Endometrial microvascular endothelial cells (primary cell): ENCODE measurements around the gene SAMD3. TPM values are rescaled to one million over a fixed set of nuclear protein-coding genes. Genes with fewer than 3 reads are reported as not detected.
"Not testable (repeated sequence)": the region's sequence is repeated elsewhere in the genome, so short reads cannot be mapped to it uniquely, and the experiment has no call there.

Source experiments
- in situ Hi-C: cut with HindIII; loops from 2 replicates; pipeline ENCODE4 v1.10.0; 2017; ENCODE audit warnings: low sequenced_read_pairs, low pct_unique_long_range_greater_than_20kb; ENCODE audit errors: inconsistent ontology term
- total RNA-seq: library from RNA; depleted of rRNA; stranded (reverse); fragments of >200 nt; gene quantifications from one replicate; pipeline ENCODE4 v1.2.3, GENCODE V29; 2015; ENCODE audit errors: inconsistent ontology term

The SAMD3 gene
- total RNA-seq, 1 donor from 2014 or later: not detected

DNA sequence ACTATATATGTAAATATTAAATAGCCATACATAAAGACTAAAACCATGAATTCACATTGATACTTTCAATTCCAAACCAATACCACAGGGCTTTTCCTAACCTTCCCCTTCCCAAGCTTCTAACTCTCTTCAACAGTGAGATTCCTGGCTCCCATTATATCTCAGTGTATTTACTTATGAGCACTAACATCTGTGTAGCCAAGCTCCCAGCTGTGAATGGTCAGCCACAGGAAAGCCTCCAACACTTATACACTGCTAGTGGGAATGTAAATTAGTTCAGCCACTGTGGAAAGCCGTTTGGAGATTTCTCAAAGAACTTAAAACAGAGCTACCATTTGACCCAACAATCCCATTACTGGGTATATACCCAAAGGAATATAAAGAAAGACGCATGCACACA lies 73.7 kb downstream of the SAMD3 start:
- in situ Hi-C loops: not testable (repeated sequence)

GRCh38 chr6:130148181-130148580 lies 74.6 kb downstream of the SAMD3 start:
- in situ Hi-C loops: no loop called here

- in situ Hi-C loops: no loop called here
These were observed 75.6 kb downstream of the SAMD3 start for GRCh38 chr6:130147111-130147510.

GRCh38 chr6:130143709-130144108 lies 79.0 kb downstream of the SAMD3 start:
- in situ Hi-C loops: no loop called here

DNA sequence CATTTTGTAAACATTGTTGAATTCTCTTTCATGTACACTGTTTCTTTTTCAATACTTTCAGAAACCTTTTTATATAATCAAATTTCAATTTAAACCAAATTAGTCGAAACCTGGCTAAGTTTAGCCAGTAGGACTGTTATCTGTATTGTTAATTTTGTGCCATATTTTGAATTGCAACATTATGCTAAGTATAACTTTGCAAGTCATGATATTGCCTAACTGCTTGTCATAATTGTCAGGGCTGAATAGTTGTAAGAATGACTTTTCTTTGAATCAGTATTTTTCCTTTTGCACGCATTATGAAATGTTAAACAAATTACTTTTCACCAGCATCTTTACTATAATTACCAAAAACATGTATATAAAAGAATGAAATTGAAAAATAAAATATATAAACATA lies 82.7 kb downstream of the SAMD3 start:
- in situ Hi-C loops: no loop called here

DNA sequence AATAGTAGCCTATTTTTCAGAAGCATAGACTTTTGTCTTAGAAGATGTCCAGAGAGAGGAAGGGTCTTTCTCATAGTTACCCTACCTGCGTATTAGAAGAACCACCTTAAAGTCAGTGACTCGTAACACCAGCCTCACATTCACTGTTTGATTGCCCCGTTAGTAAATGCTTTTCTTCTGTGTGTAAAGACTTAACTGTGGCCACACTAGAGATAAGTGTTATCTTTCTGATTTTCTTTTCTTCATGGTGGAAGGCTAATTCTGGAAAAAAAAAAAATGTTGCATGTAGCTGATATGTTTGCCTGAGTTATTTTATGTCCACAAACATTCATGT lies 83.9 kb downstream of the SAMD3 start:
- in situ Hi-C loops: no loop called here

GRCh38 chr6:130138116-130138908 lies 84.4 kb downstream of the SAMD3 start:
- in situ Hi-C loops: no loop called here

DNA sequence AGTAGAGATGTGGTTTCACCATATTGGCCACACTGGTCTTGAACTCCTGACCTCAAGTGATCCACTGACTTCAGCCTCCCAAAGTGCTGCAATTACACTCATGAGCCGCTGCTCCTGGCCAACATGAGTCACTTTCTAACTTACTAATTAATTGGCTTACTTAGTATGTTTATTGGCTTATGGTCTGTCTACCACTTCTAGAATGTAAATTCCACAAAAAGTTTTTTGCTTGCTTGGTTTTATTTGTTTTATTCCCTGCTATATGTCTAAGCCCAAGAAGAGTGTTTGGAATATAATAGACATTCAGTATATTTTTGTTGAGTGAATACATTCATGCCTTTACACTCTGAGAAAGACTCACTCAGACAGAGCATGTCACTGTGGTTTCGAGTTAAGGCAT lies 86.0 kb downstream of the SAMD3 start:
- in situ Hi-C loops: no loop called here

- in situ Hi-C loops: no loop called here
These were observed 88.2 kb downstream of the SAMD3 start for GRCh38 chr6:130134582-130134981.

DNA sequence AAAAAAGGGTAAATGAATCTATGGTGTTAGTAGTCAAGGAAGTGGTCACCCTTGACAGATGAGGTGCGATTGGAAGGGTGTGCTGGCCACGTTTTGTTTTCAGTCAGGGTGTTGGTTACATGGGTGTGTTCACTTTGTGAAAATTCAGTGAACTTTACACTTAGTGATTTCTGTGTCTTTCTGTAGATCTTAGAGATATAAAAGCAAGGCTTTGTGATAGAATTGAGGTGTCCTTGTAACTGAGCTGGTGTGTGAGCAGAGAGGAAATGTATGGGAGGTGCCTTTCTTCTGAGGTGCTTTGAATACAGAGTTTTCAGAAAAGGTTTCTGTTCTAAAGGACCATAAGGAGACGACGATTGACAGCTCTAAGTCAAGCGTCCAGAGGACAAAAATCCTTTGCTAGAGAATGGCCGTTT lies 90.5 kb downstream of the SAMD3 start:
- in situ Hi-C loops: no loop called here

DNA sequence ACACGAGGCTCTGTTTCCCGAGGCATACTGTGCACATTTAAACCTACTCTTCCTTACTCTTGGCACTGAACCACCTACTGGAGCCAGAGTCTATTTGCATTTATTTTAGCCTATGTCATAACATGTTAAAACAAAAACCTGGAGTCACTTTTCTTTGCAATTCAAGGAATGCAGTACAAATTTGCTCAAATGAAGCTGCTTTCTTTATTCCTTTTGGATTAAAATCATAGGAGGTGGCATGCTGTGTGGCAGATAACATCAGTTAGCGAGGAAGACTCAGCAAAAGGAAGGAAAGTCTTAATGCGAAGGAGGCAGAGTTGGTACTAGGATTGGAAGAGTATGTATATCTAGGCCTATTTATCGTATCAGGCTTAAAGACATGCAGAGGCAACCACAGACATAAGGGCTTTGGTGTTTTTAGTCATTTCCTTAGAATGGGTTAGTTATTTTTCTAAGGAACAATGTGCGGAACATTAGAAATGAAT lies 92.9 kb downstream of the SAMD3 start:
- in situ Hi-C loops: no loop called here

GRCh38 chr6:130128326-130128725 lies 94.4 kb downstream of the SAMD3 start:
- in situ Hi-C loops: no loop called here

DNA sequence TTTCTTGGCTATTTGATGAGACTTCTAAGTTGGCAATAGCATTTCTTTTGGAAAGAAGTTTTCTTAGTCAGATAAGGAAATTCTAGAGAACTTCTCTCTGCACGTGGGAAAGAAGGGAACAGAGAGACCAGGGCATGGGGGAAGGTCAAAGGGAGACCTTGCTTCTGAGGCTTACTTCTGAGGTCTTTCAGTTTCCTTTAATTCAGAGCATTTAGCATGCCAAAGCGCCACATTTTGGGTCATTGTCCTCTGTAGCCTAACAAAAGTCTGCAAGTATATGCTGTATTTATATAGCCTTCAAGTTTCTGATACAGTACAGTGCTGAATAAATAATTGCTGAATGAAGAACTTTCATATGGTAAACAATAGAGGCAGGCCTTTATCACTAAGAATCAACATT lies 95.6 kb downstream of the SAMD3 start:
- in situ Hi-C loops: no loop called here

- in situ Hi-C loops: no loop called here
These were observed 100.5 kb downstream of the SAMD3 start for GRCh38 chr6:130122243-130122642.

DNA sequence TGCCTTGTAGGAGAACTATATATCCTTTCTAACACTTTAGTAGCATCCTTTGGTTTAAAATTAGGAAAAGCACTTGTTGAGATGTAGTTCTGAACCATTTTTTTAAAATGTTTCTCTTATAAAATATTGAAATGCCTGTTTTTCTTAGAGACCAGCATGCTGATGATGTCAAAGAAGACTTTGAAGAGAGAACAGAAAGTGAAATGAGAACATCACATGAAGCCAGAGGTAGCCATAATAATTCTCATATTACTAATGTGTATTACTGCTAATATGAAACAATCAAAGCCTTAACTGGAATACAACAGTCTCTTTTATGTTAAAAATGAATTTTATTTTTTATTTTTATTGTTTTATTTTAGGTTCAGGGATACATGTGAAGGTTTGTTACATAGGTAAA lies 102.0 kb downstream of the SAMD3 start:
- in situ Hi-C loops: no loop called here

- in situ Hi-C loops: no loop called here
These were observed 103.5 kb downstream of the SAMD3 start for GRCh38 chr6:130119211-130119610.

- in situ Hi-C loops: no loop called here
These were observed 104.5 kb downstream of the SAMD3 start for GRCh38 chr6:130118236-130118635.

DNA sequence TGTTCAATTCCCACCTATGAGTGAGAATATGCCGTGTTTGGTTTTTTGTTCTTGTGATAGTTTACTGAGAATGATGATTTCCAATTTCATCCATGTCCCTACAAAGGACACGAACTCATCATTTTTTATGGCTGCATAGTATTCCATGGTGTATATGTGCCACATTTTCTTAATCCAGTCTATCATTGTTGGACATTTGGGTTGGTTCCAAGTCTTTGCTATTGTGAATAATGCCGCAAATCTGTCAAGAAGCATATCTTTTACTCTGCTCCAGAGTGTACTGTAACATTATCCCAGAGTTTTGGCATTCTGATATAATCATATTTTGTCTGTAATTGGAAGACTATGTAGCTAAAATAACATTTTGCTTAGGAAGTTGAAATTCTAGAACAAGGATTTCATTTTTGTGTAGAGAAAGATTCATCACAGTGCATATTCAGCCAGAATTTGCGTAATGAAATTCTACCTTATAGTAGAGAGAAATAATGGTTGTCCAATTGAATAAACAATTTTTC lies 105.5 kb downstream of the SAMD3 start:
- in situ Hi-C loops: not testable (repeated sequence)

- in situ Hi-C loops: no loop called here
These were observed 106.5 kb downstream of the SAMD3 start for GRCh38 chr6:130116273-130116672.

- in situ Hi-C loops: no loop called here
These were observed 107.7 kb downstream of the SAMD3 start for GRCh38 chr6:130115036-130115435.
